Activated T-cell treated with anti-CD3 and anti-CD28 coated beads, Interleukin-2, amount 50 U/mL, for 24 hours (primary cell): Measurements from ENCODE around the gene NUP107.
A peak's percentile ranks its signal among the peaks of the same experiment; 100 is the strongest.

ENCODE experiments used
- DNase-seq: peaks from one replicate; pipeline ENCODE4 v3.0.0-alpha.2; 2020
- H3K27ac Mint-ChIP-seq: 2 replicates; pipeline ENCODE4 v1.8.0; 2020; ENCODE audit warnings: mild to moderate bottlenecking, mixed read lengths
- H3K27me3 Mint-ChIP-seq: 2 replicates; pipeline ENCODE4 v1.8.0; 2020; ENCODE audit warnings: mixed read lengths
- H3K36me3 Mint-ChIP-seq: 2 replicates; pipeline ENCODE4 v1.8.0; 2020; ENCODE audit warnings: low read depth, mixed read lengths
- H3K4me1 Mint-ChIP-seq: 2 replicates; pipeline ENCODE4 v1.8.0; 2020; ENCODE audit warnings: low read depth, mixed read lengths
- H3K4me3 Mint-ChIP-seq: 2 replicates; pipeline ENCODE4 v1.8.0; 2020; ENCODE audit warnings: mild to moderate bottlenecking, moderate library complexity, mixed read lengths
- H3K9me3 Mint-ChIP-seq: 2 replicates; pipeline ENCODE4 v1.8.0; 2020; ENCODE audit warnings: mixed read lengths

Gene NUP107

GRCh38 chr12:68750506-68750905 lies 63.7 kb downstream of the NUP107 start:
- no peak for DNase-seq
- Mint-ChIP-seq H3K9me3 (no peaks in the 10 kb centered on the region), H3K4me1 (peaks cover 21% of the 10 kb centered on the region), H3K36me3 (peaks cover 51% of the 10 kb centered on the region), H3K27me3 (no peaks in the 10 kb centered on the region), H3K27ac (no peak overlapping the region), H3K4me3 (no peak overlapping the region)

GRCh38 chr12:68755536-68756243 lies 68.9 kb downstream of the NUP107 start:
- no peak for DNase-seq
- Mint-ChIP-seq H3K9me3 (no peaks in the 10 kb centered on the region), H3K4me1 (no peaks in the 10 kb centered on the region), H3K27ac (no peak overlapping the region), H3K4me3 (no peak overlapping the region), H3K36me3 (peaks cover 70% of the 10 kb centered on the region), H3K27me3 (no peaks in the 10 kb centered on the region)

- Mint-ChIP-seq H3K4me1 (no peaks in the 10 kb centered on the region), H3K27me3 (no peaks in the 10 kb centered on the region), H3K4me3 (no peak overlapping the region), H3K9me3 (no peaks in the 10 kb centered on the region), H3K27ac (no peak overlapping the region), H3K36me3 (peaks cover 65% of the 10 kb centered on the region)
- DNase-seq, result no peak
Observed at GRCh38 chr12:68759852-68760251, 73.1 kb downstream of the NUP107 start.

GRCh38 chr12:68760806-68761441 lies 74.1 kb downstream of the NUP107 start:
- H3K36me3 Mint-ChIP-seq, result peaks cover 56% of the 10 kb centered on the region
- H3K27me3 Mint-ChIP-seq, result no peaks in the 10 kb centered on the region
- no peak overlapping the region for H3K4me3 Mint-ChIP-seq
- H3K27ac Mint-ChIP-seq, result no peak overlapping the region
- H3K9me3 Mint-ChIP-seq, result no peaks in the 10 kb centered on the region
- no peak for DNase-seq
- no peaks in the 10 kb centered on the region for H3K4me1 Mint-ChIP-seq

- no peak for DNase-seq
- Mint-ChIP-seq H3K27me3 (no peaks in the 10 kb centered on the region), H3K36me3 (peaks cover 51% of the 10 kb centered on the region), H3K27ac (no peak overlapping the region), H3K9me3 (no peaks in the 10 kb centered on the region), H3K4me1 (no peaks in the 10 kb centered on the region), H3K4me3 (no peak overlapping the region)
Observed at GRCh38 chr12:68761442-68761812, 74.6 kb downstream of the NUP107 start.

- Mint-ChIP-seq H3K9me3 (no peaks in the 10 kb centered on the region), H3K36me3 (peaks cover 52% of the 10 kb centered on the region), H3K4me3 (no peak overlapping the region), H3K4me1 (no peaks in the 10 kb centered on the region), H3K27ac (no peak overlapping the region), H3K27me3 (no peaks in the 10 kb centered on the region)
- DNase-seq, result no peak
Observed at GRCh38 chr12:68761901-68762630, 75.3 kb downstream of the NUP107 start.

GRCh38 chr12:68762691-68763090 lies 75.9 kb downstream of the NUP107 start:
- Mint-ChIP-seq H3K36me3 (peaks cover 53% of the 10 kb centered on the region), H3K4me3 (no peak overlapping the region), H3K9me3 (no peaks in the 10 kb centered on the region), H3K27me3 (no peaks in the 10 kb centered on the region), H3K4me1 (no peaks in the 10 kb centered on the region), H3K27ac (no peak overlapping the region)
- DNase-seq, result no peak

GRCh38 chr12:68765696-68766095 lies 78.9 kb downstream of the NUP107 start:
- peaks cover 39% of the 10 kb centered on the region for H3K36me3 Mint-ChIP-seq
- H3K4me3 Mint-ChIP-seq, result no peak overlapping the region
- no peak overlapping the region for H3K27ac Mint-ChIP-seq
- H3K4me1 Mint-ChIP-seq, result no peaks in the 10 kb centered on the region
- DNase-seq, result no peak
- no peaks in the 10 kb centered on the region for H3K27me3 Mint-ChIP-seq
- no peaks in the 10 kb centered on the region for H3K9me3 Mint-ChIP-seq

GRCh38 chr12:68766646-68767045 lies 79.9 kb downstream of the NUP107 start:
- DNase-seq, result no peak
- no peaks in the 10 kb centered on the region for H3K27me3 Mint-ChIP-seq
- no peak overlapping the region for H3K4me3 Mint-ChIP-seq
- peaks cover 34% of the 10 kb centered on the region for H3K36me3 Mint-ChIP-seq
- no peaks in the 10 kb centered on the region for H3K9me3 Mint-ChIP-seq
- no peaks in the 10 kb centered on the region for H3K4me1 Mint-ChIP-seq
- H3K27ac Mint-ChIP-seq, result no peak overlapping the region

- no peaks in the 10 kb centered on the region for H3K4me1 Mint-ChIP-seq
- no peaks in the 10 kb centered on the region for H3K27me3 Mint-ChIP-seq
- no peak for DNase-seq
- no peaks in the 10 kb centered on the region for H3K9me3 Mint-ChIP-seq
- H3K36me3 Mint-ChIP-seq, result peaks cover 32% of the 10 kb centered on the region
- no peak overlapping the region for H3K27ac Mint-ChIP-seq
- no peak overlapping the region for H3K4me3 Mint-ChIP-seq
Observed at GRCh38 chr12:68767191-68767590, 80.4 kb downstream of the NUP107 start.

GRCh38 chr12:68768431-68768939 lies 81.7 kb downstream of the NUP107 start:
- H3K27me3 Mint-ChIP-seq, result no peaks in the 10 kb centered on the region
- peaks cover 12% of the 10 kb centered on the region for H3K4me1 Mint-ChIP-seq
- H3K27ac Mint-ChIP-seq, result no peak overlapping the region
- H3K36me3 Mint-ChIP-seq, result peaks cover 25% of the 10 kb centered on the region
- no peaks in the 10 kb centered on the region for H3K9me3 Mint-ChIP-seq
- H3K4me3 Mint-ChIP-seq, result no peak overlapping the region
- no peak for DNase-seq

GRCh38 chr12:68769941-68770340 lies 83.2 kb downstream of the NUP107 start:
- Mint-ChIP-seq H3K9me3 (no peaks in the 10 kb centered on the region), H3K4me3 (no peak overlapping the region), H3K36me3 (peaks cover 15% of the 10 kb centered on the region), H3K27me3 (no peaks in the 10 kb centered on the region), H3K4me1 (peaks cover 17% of the 10 kb centered on the region), H3K27ac (no peak overlapping the region)
- no peak for DNase-seq

- Mint-ChIP-seq H3K4me1 (peaks cover 17% of the 10 kb centered on the region), H3K4me3 (no peak overlapping the region), H3K9me3 (no peaks in the 10 kb centered on the region), H3K27me3 (no peaks in the 10 kb centered on the region), H3K27ac (no peak overlapping the region), H3K36me3 (peaks cover 13% of the 10 kb centered on the region)
- no peak for DNase-seq
Observed at GRCh38 chr12:68771223-68771925, 84.6 kb downstream of the NUP107 start.

- H3K27ac Mint-ChIP-seq, result peak overlapping the region; percentile 82
- H3K36me3 Mint-ChIP-seq, result peaks cover 1% of the 10 kb centered on the region
- no peaks in the 10 kb centered on the region for H3K27me3 Mint-ChIP-seq
- H3K4me3 Mint-ChIP-seq, result no peak overlapping the region
- H3K9me3 Mint-ChIP-seq, result no peaks in the 10 kb centered on the region
- DNase-seq, result no peak
- H3K4me1 Mint-ChIP-seq, result peaks cover 17% of the 10 kb centered on the region
Observed at GRCh38 chr12:68772714-68773113, 85.9 kb downstream of the NUP107 start.
